ENCODE results near the gene VOPP1.

VOPP1 gene

GRCh38 chr7:55485501-55486191 is 86.7 kb downstream of the VOPP1 start:
- DNase-seq (ENCODE audit: low read depth in 2 of 2): no peak
- TF ChIP-seq, protein P1, sequence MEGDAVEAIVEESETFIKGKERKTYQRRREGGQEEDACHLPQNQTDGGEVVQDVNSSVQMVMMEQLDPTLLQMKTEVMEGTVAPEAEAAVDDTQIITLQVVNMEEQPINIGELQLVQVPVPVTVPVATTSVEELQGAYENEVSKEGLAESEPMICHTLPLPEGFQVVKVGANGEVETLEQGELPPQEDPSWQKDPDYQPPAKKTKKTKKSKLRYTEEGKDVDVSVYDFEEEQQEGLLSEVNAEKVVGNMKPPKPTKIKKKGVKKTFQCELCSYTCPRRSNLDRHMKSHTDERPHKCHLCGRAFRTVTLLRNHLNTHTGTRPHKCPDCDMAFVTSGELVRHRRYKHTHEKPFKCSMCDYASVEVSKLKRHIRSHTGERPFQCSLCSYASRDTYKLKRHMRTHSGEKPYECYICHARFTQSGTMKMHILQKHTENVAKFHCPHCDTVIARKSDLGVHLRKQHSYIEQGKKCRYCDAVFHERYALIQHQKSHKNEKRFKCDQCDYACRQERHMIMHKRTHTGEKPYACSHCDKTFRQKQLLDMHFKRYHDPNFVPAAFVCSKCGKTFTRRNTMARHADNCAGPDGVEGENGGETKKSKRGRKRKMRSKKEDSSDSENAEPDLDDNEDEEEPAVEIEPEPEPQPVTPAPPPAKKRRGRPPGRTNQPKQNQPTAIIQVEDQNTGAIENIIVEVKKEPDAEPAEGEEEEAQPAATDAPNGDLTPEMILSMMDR (IDR thresholded peaks at IDR 0.05; ENCODE audit: low read depth, low read length): no peak
- H3K4me3 ChIP-seq (replicated peaks in 1 of 2; ENCODE audit: low read depth in 2 of 2, low read length in 2 of 2): no peak overlapping the region

DNA sequence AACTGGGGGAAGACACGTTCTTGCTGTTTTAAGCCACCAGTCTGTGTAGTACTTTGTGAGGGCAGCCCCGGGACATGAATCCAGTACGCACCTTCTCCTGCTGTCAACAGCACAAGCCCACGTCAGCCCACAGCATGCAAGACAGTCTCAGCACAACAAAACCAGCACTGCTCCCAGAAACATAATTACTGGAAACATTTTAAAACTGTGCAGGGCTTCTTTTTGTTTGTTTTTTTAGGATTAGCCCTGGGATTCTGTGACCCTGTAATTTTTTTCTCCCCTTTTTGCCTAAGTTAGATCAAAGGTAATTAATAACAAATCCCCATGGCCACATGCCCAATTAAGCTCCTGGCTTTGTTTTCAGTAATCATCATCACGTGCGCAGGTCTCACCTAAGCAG is 87.5 kb downstream of the VOPP1 start:
- no peak for DNase-seq (ENCODE audit: low read depth in 2 of 2)
- TF ChIP-seq, protein P1 (IDR thresholded peaks at IDR 0.05; ENCODE audit: low read depth, low read length): no peak
- no peak overlapping the region for H3K4me3 ChIP-seq (replicated peaks in 1 of 2; ENCODE audit: low read depth in 2 of 2, low read length in 2 of 2)

DNA sequence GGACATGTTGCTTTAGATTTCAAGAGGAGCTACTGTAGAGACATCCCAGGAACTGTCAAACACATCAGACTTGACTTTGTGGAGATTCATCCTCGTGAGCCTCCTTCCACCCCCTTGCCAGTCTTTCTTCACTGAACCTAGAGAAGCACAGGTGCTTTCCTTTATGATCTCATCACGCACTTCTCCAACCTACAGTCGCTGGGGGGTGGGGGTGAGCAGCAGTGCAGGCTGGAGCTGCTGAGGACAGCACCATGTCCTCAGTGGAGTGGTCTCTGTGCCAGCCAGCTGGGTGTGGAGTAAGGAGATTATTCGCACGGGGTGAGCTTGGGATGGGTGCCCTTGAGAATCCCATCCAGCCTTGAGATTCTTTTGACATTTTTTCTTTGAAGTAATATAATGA is 88.1 kb downstream of the VOPP1 start:
- TF ChIP-seq, protein P1 (IDR thresholded peaks at IDR 0.05; ENCODE audit: low read depth, low read length): no peak
- no peak overlapping the region for H3K4me3 ChIP-seq (replicated peaks in 1 of 2; ENCODE audit: low read depth in 2 of 2, low read length in 2 of 2)
- DNase-seq (ENCODE audit: low read depth in 2 of 2): no peak

DNA sequence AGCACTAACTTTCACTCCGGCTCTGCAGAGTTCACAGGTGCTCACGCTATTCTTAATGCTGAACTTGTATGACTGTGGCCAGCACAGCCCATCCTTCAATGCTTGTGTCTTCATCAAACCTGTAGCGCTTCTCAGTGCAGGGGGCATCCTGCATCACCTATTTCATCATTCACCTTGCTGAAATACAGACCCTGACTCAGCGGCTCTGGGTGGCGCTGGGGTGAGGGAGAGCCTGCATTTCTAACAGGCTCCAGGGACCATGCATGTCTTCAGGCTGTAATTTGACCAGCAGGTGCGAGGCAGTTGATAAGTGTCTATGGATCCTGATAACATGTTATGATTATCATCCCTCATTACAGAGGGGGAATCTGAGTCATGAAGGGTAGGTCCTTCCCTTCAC is 89.3 kb downstream of the VOPP1 start:
- no peak for DNase-seq (ENCODE audit: low read depth in 2 of 2)
- TF ChIP-seq, protein P1 (IDR thresholded peaks at IDR 0.05; ENCODE audit: low read depth, low read length): no peak
- no peak overlapping the region for H3K4me3 ChIP-seq (replicated peaks in 1 of 2; ENCODE audit: low read depth in 2 of 2, low read length in 2 of 2)

DNA sequence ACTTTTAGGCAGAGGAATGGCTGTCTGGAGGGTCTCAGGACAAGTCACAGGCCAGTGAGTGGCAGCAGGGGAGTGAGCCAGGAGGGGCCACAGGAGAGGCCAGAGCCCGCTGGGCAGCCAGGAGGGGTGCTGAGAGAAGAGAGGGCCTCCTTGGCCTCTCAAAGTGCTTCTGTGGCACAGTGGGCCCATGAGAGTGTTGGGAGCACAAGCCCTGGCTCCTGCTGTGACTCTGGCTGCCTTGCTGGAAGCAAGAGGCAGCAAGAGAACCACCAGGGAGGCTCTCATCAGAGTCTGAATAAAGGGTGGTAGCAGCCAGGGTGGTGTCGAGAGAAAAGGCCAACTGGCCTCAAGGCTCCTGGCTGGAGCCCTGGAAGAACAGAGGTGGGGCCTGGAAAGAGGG is 91.1 kb downstream of the VOPP1 start:
- H3K4me3 ChIP-seq (replicated peaks in 1 of 2; ENCODE audit: low read depth in 2 of 2, low read length in 2 of 2): no peak overlapping the region
- no peak for DNase-seq (ENCODE audit: low read depth in 2 of 2)
- TF ChIP-seq, protein P1 (IDR thresholded peaks at IDR 0.05; ENCODE audit: low read depth, low read length): no peak

GRCh38 chr7:55478700-55479099 is 93.6 kb downstream of the VOPP1 start:
- H3K4me3 ChIP-seq (replicated peaks in 1 of 2; ENCODE audit: low read depth in 2 of 2, low read length in 2 of 2): no peak overlapping the region
- TF ChIP-seq, protein P1 (IDR thresholded peaks at IDR 0.05; ENCODE audit: low read depth, low read length): no peak
- DNase-seq (ENCODE audit: low read depth in 2 of 2): no peak

All from cardiac fibroblast (primary cell).